Measurements from ENCODE around the gene DUSP14.

DUSP14 gene

GRCh38 chr17:37483311-37484039, 6.2 kb upstream of the DUSP14 start:
- H3K27me3 ChIP-seq (ENCODE audit: insufficient read depth, poor library complexity, severe bottlenecking): no peaks in the 10 kb centered on the region
- H3K4me3 ChIP-seq (replicated peaks; ENCODE audit: insufficient read depth, low read length): no peak overlapping the region
- DNase-seq (ENCODE audit: low read depth in 1 of 2, low spot score in 1 of 2): no peak
- no peak overlapping the region for H3K27ac ChIP-seq (replicated peaks)
- TF ChIP-seq GABPA (IDR thresholded peaks at IDR 0.05; ENCODE audit: low read depth): no peak
- no peak for TF ChIP-seq REST (IDR thresholded peaks at IDR 0.05; ENCODE audit: insufficient replicate concordance, low read depth)
- no peak for TF ChIP-seq SPI1 (IDR thresholded peaks at IDR 0.05; ENCODE audit: borderline replicate concordance, low read depth)
- TF ChIP-seq CTCF (IDR thresholded peaks at IDR 0.05; ENCODE audit: insufficient read depth, low read length): no peak
- TF ChIP-seq POLR2AphosphoS5 (IDR thresholded peaks at IDR 0.05; ENCODE audit: low read depth): no peak

DNA sequence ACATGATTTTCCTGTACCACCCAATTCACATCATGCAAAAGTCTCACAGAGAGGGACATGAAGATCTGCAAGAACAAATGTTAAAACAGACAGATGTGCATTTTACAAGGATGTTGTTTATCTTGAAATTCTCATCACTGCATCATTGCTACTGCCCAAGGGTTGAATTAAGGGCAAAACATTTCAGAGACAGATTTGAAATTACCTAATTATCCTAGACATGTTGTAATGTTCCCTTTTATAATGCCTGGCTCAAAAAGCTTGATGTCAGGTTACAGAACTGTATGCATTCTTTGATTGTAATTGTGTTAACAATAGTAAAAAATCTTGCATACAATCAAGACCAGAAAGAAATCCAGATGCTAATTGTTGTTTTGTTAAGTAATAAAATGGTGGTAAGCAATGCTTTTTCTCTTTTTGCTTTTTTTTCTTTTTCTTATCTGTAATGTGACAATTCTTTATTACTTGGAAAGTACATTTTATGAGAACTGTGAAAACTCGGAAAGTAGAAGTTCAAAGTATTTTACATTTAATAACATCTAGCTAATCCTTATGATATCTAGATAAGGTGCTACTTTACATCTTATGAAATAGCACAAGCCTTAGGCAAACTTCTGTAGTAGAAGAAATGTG, 3.6 kb upstream of the DUSP14 start:
- DNase-seq (ENCODE audit: low read depth in 1 of 2, low spot score in 1 of 2): no peak
- H3K27me3 ChIP-seq (ENCODE audit: insufficient read depth, poor library complexity, severe bottlenecking): no peaks in the 10 kb centered on the region
- no peak for TF ChIP-seq GABPA (IDR thresholded peaks at IDR 0.05; ENCODE audit: low read depth)
- no peak for TF ChIP-seq REST (IDR thresholded peaks at IDR 0.05; ENCODE audit: insufficient replicate concordance, low read depth)
- TF ChIP-seq SPI1 (IDR thresholded peaks at IDR 0.05; ENCODE audit: borderline replicate concordance, low read depth): no peak
- TF ChIP-seq CTCF (IDR thresholded peaks at IDR 0.05; ENCODE audit: insufficient read depth, low read length): no peak
- no peak for TF ChIP-seq POLR2AphosphoS5 (IDR thresholded peaks at IDR 0.05; ENCODE audit: low read depth)
- H3K4me3 ChIP-seq (replicated peaks; ENCODE audit: insufficient read depth, low read length): no peak overlapping the region
- H3K27ac ChIP-seq (replicated peaks): no peak overlapping the region

GRCh38 chr17:37488009-37488604, 1.6 kb upstream of the DUSP14 start:
- no peak overlapping the region for H3K4me3 ChIP-seq (replicated peaks; ENCODE audit: insufficient read depth, low read length)
- H3K27ac ChIP-seq (replicated peaks): no peak overlapping the region
- peak; percentile 28 to 42 for DNase-seq (ENCODE audit: low read depth in 1 of 2, low spot score in 1 of 2)
- H3K27me3 ChIP-seq (ENCODE audit: insufficient read depth, poor library complexity, severe bottlenecking): no peaks in the 10 kb centered on the region
- TF ChIP-seq SPI1 (IDR thresholded peaks at IDR 0.05; ENCODE audit: borderline replicate concordance, low read depth) (peak; percentile 74), CTCF (IDR thresholded peaks at IDR 0.05; ENCODE audit: insufficient read depth, low read length) (no peak), POLR2AphosphoS5 (IDR thresholded peaks at IDR 0.05; ENCODE audit: low read depth) (no peak)
